Lung microvascular endothelial cell (primary cell): ENCODE data around the gene SPCS2. TPM values are rescaled to one million over a fixed set of nuclear protein-coding genes. Genes with fewer than 3 reads are reported as not detected.
"Not testable (repeated sequence)": the region's sequence is repeated elsewhere in the genome, so short reads cannot be mapped to it uniquely, and the experiment has no call there.

Experiments
- DNase-seq, 2 donors: peaks; one replicate each; pipeline versions ENCODE4 v3.0.0 to v3.0.0-alpha.2; 2010; ENCODE audit warnings: low read depth in 2 of 2
- total RNA-seq: library from RNA; depleted of rRNA; stranded (reverse); fragments of >200 nt; gene quantifications from 2 replicates; pipeline ENCODE4 v1.2.1, GENCODE V29; 2014

Gene SPCS2
- total RNA-seq, 1 donor from 2014 or later = 8.7 TPM

DNA sequence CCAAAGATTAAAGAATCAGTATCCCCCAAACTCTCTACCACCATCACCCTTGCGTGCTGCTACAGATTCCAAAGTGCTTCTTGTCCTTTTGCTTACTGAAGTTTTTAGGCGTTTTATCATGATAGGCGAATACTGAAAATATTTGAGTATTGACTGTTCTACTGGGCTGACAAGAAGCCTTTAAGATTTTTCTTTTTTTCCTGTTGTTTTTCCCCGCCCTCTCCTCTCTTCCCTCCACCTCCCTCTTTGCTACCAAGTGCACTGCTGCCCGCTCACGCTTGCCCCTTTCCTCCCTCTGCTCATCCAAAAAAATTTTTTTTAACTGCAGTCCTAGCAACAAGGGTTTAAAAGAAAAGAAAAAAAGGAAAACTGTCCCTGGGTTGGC is 679 bp downstream of the SPCS2 start:
- DNase-seq = peak in 1 of 2 donors; percentile 15

DNA sequence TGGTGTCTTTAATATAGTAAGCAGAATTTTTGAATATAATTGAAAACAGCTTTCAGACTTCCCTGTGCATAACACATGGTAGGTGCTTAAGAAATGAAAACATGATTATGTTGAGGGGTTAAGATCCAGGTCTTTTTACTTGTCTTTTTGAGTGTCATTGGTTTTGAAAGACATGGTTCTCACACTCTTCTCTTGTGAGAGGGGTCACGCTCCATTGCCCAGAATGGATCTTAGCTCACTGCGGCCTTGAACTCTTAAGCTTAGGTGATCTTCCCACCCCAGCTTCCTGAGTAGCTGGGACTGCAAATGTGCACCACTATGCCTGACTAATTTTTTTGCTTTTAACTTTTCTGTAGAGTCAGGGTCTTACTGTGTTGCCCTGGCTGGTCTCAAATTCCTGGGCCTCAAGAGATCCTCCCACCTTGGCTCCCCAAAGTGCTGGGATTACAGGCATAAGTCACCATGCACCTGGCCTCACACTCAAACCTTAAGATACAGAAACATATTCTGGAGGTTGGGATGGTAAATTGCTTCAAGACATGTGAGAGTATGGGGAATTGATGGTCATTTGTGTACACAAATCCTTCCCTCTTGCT is 1.4 kb downstream of the SPCS2 start:
- DNase-seq = no peak

DNA sequence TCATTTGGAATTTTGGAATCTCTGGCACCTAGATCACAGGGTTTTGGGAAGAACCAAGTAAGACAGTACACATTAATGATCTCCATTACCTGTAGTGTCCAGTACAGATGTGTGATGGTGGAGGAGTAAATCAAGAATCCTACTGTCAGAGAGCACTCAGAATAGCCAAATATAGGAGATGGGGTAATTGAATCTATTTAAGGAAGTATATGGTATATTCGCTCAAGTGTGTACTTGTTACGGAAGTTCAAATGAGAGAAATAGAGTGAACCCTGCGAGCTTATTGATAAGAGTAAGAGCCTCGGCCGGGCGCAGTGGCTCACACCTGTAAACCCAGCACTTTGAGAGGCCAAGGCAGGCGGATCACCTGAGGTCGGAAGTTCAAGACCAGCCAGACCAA is 2.2 kb downstream of the SPCS2 start:
- DNase-seq = no peak

DNA sequence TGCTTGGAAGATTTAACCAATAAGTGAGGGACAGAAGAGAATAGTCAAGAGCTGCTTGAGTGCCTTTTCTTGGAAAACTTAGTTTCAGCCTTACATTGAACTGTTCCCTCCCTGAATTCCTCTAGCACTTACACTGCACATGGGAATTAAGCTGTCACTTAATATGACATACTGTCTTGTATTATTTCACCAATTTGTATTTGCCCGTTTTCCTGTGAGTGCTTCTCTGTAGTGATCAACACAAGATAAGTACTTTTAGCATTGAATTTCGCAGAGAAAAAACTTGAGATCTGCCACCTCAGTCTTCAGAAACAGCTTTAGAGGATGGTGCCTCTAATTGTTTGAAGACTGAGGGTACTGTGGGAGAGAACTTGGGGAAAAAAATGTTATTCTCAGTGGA is 3.7 kb downstream of the SPCS2 start:
- no peak for DNase-seq

DNA sequence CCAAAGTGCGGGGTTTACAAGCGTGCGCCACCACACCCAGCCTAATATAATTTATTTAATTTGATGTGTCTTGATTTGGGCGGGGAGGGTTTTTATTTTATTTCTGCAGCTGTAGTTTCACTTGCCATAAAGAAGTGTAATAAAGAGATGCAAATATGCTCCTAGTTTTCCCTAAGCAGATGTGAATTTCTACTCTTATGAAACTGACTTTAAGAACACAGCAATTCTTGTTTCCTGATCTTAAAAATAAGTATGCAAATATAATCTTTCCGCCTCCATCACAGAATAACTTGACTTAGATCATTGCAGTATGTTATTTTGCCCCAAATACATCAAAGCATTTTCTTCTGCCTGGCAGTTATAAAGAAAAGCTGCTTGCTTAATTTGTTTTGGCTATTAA is 4.4 kb downstream of the SPCS2 start:
- no peak for DNase-seq

DNA sequence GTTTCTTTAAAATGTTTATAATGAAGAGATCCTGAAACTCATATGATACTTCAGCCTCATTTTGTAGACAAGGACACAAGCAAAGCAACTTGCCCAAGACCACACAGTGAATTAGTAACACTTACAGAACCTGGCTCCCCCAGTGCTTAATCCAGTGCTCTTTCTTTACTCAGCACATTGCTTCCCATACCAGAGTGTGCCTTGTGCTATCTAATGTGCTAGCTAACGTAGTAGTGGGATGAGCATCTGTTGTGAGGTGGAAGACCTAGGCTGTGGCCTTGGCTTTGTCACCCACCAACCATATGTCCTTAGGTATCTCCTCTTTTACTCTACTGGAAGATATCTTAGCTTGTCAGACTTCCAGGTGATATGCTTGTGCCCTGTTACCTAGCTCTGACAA is 5.1 kb downstream of the SPCS2 start:
- no peak for DNase-seq

- DNase-seq = peak in 1 of 2 donors; percentile 55
Measured at GRCh38 chr11:74956397-74957015, 7.4 kb downstream of the SPCS2 start.

- no peak for DNase-seq
Measured at GRCh38 chr11:74957937-74958629, 9.0 kb downstream of the SPCS2 start.

- not testable (repeated sequence) for DNase-seq
Measured at GRCh38 chr11:74960128-74960527, 11.1 kb downstream of the SPCS2 start.

DNA sequence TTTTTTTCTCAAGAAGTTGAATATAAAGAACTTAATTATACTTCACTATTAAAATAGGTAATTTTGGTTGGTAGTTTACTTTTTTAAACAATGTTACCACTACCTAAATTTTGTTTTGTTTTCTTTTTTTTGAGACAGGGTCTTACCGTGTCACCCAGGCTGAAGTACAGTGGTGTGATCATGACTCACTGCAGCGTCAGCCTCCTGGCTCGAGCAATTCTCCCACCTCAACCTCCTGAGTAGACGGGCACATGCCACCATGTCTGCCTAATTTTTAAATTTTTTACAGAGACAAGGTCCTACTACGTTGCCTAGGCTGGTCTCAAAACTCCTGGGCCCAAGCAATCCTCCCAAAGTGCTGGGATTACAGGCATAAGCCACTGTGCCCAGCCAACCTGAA is 17.6 kb downstream of the SPCS2 start:
- peak in 1 of 2 donors; percentile 68 for DNase-seq

DNA sequence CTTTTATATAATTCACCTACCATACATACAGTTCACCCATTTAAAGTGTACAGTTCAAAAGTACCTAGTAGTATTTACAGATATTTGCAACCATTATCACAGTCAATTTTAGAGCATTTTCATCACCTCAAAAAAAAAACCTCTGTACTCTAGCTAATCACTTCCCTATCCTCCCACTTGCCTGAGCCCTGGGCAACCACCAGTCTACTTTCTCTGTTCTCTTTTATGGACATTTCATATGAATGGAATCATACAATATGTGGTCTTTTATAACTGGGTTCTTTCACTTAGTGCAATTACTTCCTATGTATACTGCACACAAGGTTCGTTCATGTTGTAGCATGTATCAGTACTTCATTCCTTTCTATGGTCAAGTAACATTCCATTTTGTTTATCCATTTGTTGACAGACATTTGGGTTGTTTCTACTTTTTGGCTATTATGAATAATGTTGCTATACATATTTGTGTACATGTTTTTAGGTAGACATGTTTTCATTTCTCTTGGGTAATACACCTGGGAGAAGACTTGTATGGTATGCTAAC is 21.9 kb downstream of the SPCS2 start:
- DNase-seq = no peak

- no peak for DNase-seq
Measured at GRCh38 chr11:74971424-74971823, 22.4 kb downstream of the SPCS2 start.

GRCh38 chr11:74978041-74978440 is 29.0 kb downstream of the SPCS2 start:
- peak in 1 of 2 donors; percentile 91 for DNase-seq

GRCh38 chr11:74980634-74981033 is 31.6 kb downstream of the SPCS2 start:
- no peak for DNase-seq

DNA sequence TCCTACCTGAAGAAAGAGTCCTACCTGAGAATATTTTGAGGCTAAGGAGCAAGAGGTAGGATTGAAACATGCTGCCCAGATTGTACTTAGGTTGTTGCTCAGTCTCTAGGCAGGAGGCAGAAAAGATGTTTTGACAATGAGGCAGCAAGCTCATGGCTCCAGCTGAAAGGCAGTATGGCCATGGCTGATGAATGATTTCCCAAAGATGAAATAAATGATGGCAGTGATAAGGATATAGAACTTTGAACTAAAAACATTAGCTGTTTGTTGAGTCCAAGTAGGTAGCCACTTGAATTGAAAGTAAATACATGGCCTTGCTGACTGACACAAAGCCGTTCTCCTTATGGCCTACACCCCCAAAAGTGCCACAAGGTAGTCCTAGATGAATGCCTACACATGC is 32.8 kb downstream of the SPCS2 start:
- DNase-seq = no peak

DNA sequence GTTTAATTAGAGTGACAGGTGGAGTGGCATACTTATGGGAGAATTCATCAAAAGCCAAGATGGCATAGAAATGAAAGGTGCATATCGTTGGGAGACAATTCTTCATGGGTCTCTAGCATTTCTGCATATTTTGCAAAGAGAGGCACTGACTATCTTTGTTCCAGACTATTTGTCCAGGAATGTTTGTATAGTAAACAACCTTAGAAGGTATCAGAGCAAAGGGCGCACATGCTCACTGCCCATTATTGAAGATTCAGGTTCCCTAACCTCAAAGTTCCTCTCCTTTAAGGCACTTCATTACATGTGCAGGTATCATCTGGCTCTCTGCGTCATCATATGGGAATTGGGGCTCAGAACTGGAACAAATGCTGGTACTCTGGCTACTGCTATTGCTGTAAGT is 35.0 kb downstream of the SPCS2 start:
- DNase-seq = no peak

DNA sequence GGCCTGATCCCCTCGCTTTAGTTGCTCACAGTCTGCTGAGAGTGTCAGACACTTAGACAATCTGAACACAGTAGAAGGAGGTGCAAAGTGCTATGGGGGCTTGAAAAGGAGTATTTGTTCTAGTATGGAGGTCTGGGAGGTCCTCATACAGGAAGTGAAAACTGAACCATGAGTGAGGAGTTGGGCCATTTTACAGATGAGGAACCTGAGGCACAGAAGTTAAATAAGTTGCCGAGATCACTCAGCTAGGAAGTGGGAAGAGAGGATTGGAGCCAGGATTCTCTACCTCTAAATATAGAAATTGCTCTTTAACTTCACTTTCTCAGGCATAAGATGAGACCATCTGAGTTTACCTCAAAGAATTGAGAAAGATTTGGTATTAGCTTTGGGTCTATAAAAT is 35.7 kb downstream of the SPCS2 start:
- DNase-seq = no peak

- peak; percentile 79 to 80 for DNase-seq
Measured at GRCh38 chr11:74988541-74989259, 39.6 kb downstream of the SPCS2 start, which contains the start of gene NEU3. TSS of gene NEU3 (plus strand) at chr11:74988933. CDS start at chr11:74989061, 128 bp downstream.

DNA sequence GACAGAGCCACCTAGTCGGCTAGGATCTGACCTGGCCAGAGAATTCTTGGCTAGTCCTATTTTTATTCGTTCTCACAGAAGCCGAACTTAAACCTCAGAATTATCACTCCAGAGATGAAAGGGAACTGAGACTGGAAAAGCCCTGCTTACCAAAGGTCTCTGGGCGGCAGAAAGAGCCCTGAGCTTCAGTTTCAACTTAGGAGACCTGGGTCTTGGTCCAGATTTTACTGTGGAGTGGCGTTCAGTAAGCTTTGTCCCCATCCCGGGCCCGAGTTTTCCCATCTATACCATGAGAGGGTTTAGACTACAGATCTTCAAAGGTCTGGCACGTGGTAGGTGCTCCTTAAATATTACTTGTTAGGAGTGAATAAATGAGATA is 40.2 kb downstream of the SPCS2 start:
- peak in 1 of 2 donors; percentile 15 for DNase-seq

DNA sequence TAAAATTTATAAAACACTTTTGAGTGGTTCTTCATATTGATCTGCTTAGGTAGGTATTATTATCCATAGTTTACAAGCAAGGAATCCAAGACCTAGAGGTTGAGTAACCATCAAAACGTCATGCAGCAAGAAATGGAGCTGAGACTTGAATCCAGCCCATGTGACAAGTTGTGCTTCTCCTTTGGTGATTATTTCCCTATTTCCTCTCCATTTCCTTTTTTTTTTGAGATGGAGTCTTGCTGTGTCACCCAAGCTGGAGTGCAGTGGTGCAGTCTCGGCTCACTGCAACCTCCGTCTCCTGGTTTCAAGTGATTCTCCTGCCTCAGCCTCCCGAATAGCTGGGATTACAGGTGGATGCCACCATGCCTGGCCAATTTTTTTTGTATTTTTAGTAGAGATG is 41.1 kb downstream of the SPCS2 start:
- not testable (repeated sequence) for DNase-seq

DNA sequence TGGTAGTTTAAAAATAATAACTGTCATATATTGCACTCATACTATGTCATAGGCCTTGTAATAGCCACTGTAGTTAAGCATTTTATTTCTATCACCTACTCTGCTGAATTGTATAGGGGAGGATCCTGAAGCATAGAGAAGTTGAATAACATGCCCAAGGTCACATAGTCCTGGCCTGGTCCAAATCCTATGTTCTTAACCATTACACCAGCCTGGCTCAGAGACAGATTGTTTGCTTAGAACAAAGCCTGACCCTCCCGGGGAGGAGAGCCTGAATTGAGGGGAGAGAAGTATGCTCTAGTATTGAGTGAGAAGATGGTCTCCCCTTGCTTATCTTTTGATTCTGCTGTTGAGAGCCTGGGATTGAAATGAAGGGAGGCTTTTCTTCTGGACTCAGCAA is 41.9 kb downstream of the SPCS2 start:
- no peak for DNase-seq

- DNase-seq = no peak
Measured at GRCh38 chr11:74992852-74993251, 43.8 kb downstream of the SPCS2 start.
